IMR-90 (cell line): Measurements from ENCODE around the gene NCOA3. TPM values are rescaled to one million over a fixed set of nuclear protein-coding genes. Genes with fewer than 3 reads are reported as not detected.

Experiments
- ATAC-seq: fragments of 200-7000 bp; cut with Tn5 transposase; 2 replicates; pipeline ENCODE4 v1.9.1; 2020; ENCODE audit warnings: low read depth, mild to moderate bottlenecking, moderate library complexity
- BruUV-seq: library from RNA; stranded (reverse); fragments of 400-500 nt; replicated peaks from 2 replicates; lab custom pipeline; 2021; lab: Mats Ljungman, UMichigan
- CTCF ChIA-PET: fragments of 300-600 bp; formaldehyde crosslinking; extraction: SDS; loops from one replicate; lab custom pipeline; 2021; ENCODE audit warnings: antibody characterized with exemption; lab: Yijun Ruan, JAX
- POLR2A ChIA-PET: fragments of 300-600 bp; sonication (Branson Sonifier 250); formaldehyde crosslinking; loops from one replicate; lab custom pipeline; 2022; ENCODE audit warnings: antibody characterized with exemption; ENCODE audit not compliant: unreplicated experiment; lab: Charles Lee
- DNase-seq: peaks from one replicate; pipeline ENCODE4 v3.0.0; 2013
- H2AFZ ChIP-seq: replicated peaks from 2 replicates; pipeline ENCODE3; 2013; ENCODE audit warnings: low read length, mild to moderate bottlenecking; ENCODE audit not compliant: poor library complexity
- H2AK5ac ChIP-seq: 2 replicates; pipeline ENCODE4 v1.6.1; 2013; ENCODE audit warnings: low read depth, low read length, inconsistent platforms
- H2AK9ac ChIP-seq: replicated peaks from 2 replicates; pipeline ENCODE3; 2013; ENCODE audit warnings: mild to moderate bottlenecking, low read depth, low read length, moderate library complexity; ENCODE audit not compliant: poor library complexity
- H2BK120ac ChIP-seq: 2 replicates; pipeline ENCODE4 v1.6.1; 2013; ENCODE audit warnings: low read depth, low read length, inconsistent platforms
- H2BK15ac ChIP-seq: 3 replicates; pipeline ENCODE4 v1.6.1; 2013; ENCODE audit warnings: low read depth, low read length, inconsistent platforms
- H2BK20ac ChIP-seq: 2 replicates; pipeline ENCODE4 v1.6.1; 2013; ENCODE audit warnings: low read depth, mild to moderate bottlenecking, inconsistent platforms, low read length, moderate library complexity
- H2BK5ac ChIP-seq: 2 replicates; pipeline ENCODE4 v1.6.1; 2013; ENCODE audit warnings: mild to moderate bottlenecking, low read depth, low read length, inconsistent platforms; ENCODE audit not compliant: poor library complexity, severe bottlenecking
- H3K14ac ChIP-seq: replicated peaks from 2 replicates; pipeline ENCODE4 v1.6.1; 2013; ENCODE audit warnings: low read depth, low read length, inconsistent platforms
- H3K18ac ChIP-seq: 2 replicates; pipeline ENCODE4 v1.6.1; 2013; ENCODE audit warnings: low read depth, low read length, control low read depth
- H3K23ac ChIP-seq: 2 replicates; pipeline ENCODE4 v1.6.1; 2013; ENCODE audit warnings: low read depth, low read length, inconsistent platforms
- H3K27ac ChIP-seq: 2 replicates; pipeline ENCODE4 v1.5.1; 2013; ENCODE audit warnings: mild to moderate bottlenecking, control low read depth, low read length; ENCODE audit not compliant: insufficient read depth
- H3K27me3 ChIP-seq: 2 replicates; pipeline ENCODE4 v1.6.1; 2013; ENCODE audit warnings: low read length; ENCODE audit not compliant: control insufficient read depth, insufficient read depth
- H3K36me3 ChIP-seq: 2 replicates; pipeline ENCODE4 v1.6.1; 2013; ENCODE audit warnings: low read length, mixed read lengths; ENCODE audit not compliant: control insufficient read depth, insufficient read depth
- H3K4ac ChIP-seq: 2 replicates; pipeline ENCODE4 v1.6.1; 2013; ENCODE audit warnings: low read depth, low read length, inconsistent platforms
- H3K4me1 ChIP-seq: 2 replicates; pipeline ENCODE4 v1.6.1; 2013; ENCODE audit warnings: low read length, mixed read lengths; ENCODE audit not compliant: control insufficient read depth, insufficient read depth
- H3K4me2 ChIP-seq: 2 replicates; pipeline ENCODE4 v1.6.1; 2013; ENCODE audit warnings: low read depth, mild to moderate bottlenecking, control low read depth, low read length, moderate library complexity
- H3K4me3 ChIP-seq: 2 replicates; pipeline ENCODE4 v1.5.1; 2013; ENCODE audit warnings: low read depth, mild to moderate bottlenecking, control low read depth, low read length, moderate library complexity; ENCODE audit not compliant: insufficient read depth
- H3K56ac ChIP-seq: 2 replicates; pipeline ENCODE4 v1.6.1; 2013; ENCODE audit warnings: low read length, inconsistent platforms; ENCODE audit not compliant: insufficient read depth; ENCODE audit errors: extremely low read depth
- H3K79me1 ChIP-seq, 2 experiments: 2 replicates each; pipeline ENCODE4 v1.6.1; 2013; ENCODE audit warnings: low read length in 2 of 2, inconsistent platforms in 1 of 2, low read depth in 1 of 2
- H3K9ac ChIP-seq: 2 replicates; pipeline ENCODE4 v1.6.1; 2013; ENCODE audit warnings: low read depth, low read length, control low read depth
- H3K9me1 ChIP-seq: 2 replicates; pipeline ENCODE4 v1.6.1; 2013; ENCODE audit warnings: low read length, inconsistent platforms; ENCODE audit not compliant: insufficient read depth
- H3K9me3 ChIP-seq: 2 replicates; pipeline ENCODE4 v1.6.1; 2013; ENCODE audit warnings: low read length; ENCODE audit not compliant: control insufficient read depth, insufficient read depth
- H4K20me1 ChIP-seq: 2 replicates; pipeline ENCODE4 v1.6.1; 2013; ENCODE audit warnings: low read length, inconsistent platforms; ENCODE audit not compliant: insufficient read depth
- H4K5ac ChIP-seq: 2 replicates; pipeline ENCODE4 v1.6.1; 2013; ENCODE audit warnings: mild to moderate bottlenecking, low read depth, low read length, control low read depth
- H4K8ac ChIP-seq, 2 experiments: 2 replicates each; pipeline ENCODE4 v1.6.1; 2013; ENCODE audit warnings: low read depth in 2 of 2, low read length in 2 of 2, control low read depth in 1 of 2, inconsistent platforms in 1 of 2
- H4K91ac ChIP-seq: 2 replicates; pipeline ENCODE4 v1.6.1; 2013; ENCODE audit warnings: low read depth, low read length, inconsistent platforms; ENCODE audit not compliant: insufficient read depth
- CHD1 ChIP-seq: IDR thresholded peaks from 2 replicates; pipeline ENCODE4 v1.6.1; 2012; ENCODE audit warnings: low read depth, low read length, improper control_type of control experiment
- WGBS, 2 experiments: methylation state at CpG; one replicate each; pipeline versions ENCODE4 v1.1.5 to v1.1.7; 2013; ENCODE audit warnings: missing lambda C conversion rate in 2 of 2; ENCODE audit not compliant: insufficient read length in 1 of 2; ENCODE audit errors: extremely low coverage in 2 of 2; 5-methylcytosine and 5-hydroxymethylcytosine counted together
- dilution Hi-C: fragments of 300-500 bp; cut with HindIII; formaldehyde crosslinking; loops from one replicate; pipeline ENCODE4 v1.14.3; 2018; ENCODE audit warnings: low sequenced_read_pairs; ENCODE audit not compliant: unreplicated experiment
- in situ Hi-C: fragments of 300-500 bp; cut with MboI; formaldehyde crosslinking; loops from 3 replicates; pipeline ENCODE4 v1.14.3; 2019; ENCODE audit warnings: low sequenced_read_pairs, inconsistent platforms, mixed read lengths
- intact Hi-C: fragments of 100-400 bp; cut with micrococcal nuclease; formaldehyde crosslinking; loops from 2 replicates; pipeline ENCODE4 v1.10.0; 2022
- polyA plus RNA-seq, 3 experiments: library from polyadenylated mRNA; depleted of rRNA; stranded (reverse); fragments of >200 nt; gene quantifications; 2 replicates each; pipeline ENCODE4 v1.2.3, GENCODE V29; 2012; ENCODE audit warnings: low replicate concordance in 1 of 3
- total RNA-seq: library from RNA; depleted of rRNA; stranded (reverse); fragments of >200 nt; gene quantifications from 2 replicates; pipeline ENCODE4 v1.2.3, GENCODE V29; 2012

Gene NCOA3
- total and polyA plus RNA-seq, 2 of the 4 experiments (the other 2 are of a cell fraction): 8.8 to 29.0 TPM

DNA sequence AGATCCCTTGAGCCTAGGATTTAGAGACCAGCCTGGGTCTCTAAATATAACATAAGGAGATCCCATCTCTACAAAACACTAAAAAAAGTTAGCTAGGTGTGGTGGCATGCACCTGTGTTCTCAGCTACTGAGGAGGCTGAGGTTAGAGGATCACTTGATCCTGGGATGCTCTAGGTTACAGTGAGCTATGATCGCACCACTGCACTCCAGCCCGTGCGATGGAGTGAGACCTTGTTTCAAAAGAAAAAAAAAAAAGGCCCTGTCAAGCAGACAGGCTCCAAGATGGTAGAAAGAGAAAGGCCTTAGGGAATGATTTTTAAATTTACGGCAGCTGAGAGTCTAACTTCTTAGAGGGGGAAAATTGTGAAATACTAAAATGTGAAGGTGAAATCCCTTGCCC is 22.6 kb upstream of the NCOA3 start:
- ChIA-PET POLR2A (no interaction called here), CTCF (no interaction called here)
- H2BK20ac ChIP-seq: no peak overlapping the region
- no peak overlapping the region for H3K9ac ChIP-seq
- no peaks in the 10 kb centered on the region for H4K20me1 ChIP-seq
- peaks cover 4% of the 10 kb centered on the region for H3K27me3 ChIP-seq
- DNase-seq: no peak
- no peak overlapping the region for H4K91ac ChIP-seq
- WGBS, 2 experiments: 93% methylated on average over 4 of the region's 4 CpGs; no CpG with 5 or more reads in 1 of the 2 experiments
- H3K27ac ChIP-seq: no peak overlapping the region
- H4K8ac ChIP-seq: no peak overlapping the region
- H3K9me1 ChIP-seq: no peaks in the 10 kb centered on the region
- no peak for ATAC-seq
- TF ChIP-seq CHD1: no peak
- intact Hi-C loops (no loop called here), dilution Hi-C loops (no loop called here), in situ Hi-C loops (no loop called here)
- no peak overlapping the region for H3K56ac ChIP-seq
- no peak overlapping the region for H3K4ac ChIP-seq
- no peak overlapping the region for H3K23ac ChIP-seq
- no peak overlapping the region for H2AK9ac ChIP-seq
- H3K9me3 ChIP-seq: no peaks in the 10 kb centered on the region
- H2AK5ac ChIP-seq: no peak overlapping the region
- H2BK15ac ChIP-seq: no peak overlapping the region
- no peak overlapping the region for H2BK5ac ChIP-seq
- H3K14ac ChIP-seq: no peak overlapping the region
- no peak overlapping the region for H3K18ac ChIP-seq
- no peak overlapping the region for H4K5ac ChIP-seq
- H3K36me3 ChIP-seq: no peaks in the 10 kb centered on the region
- no peak overlapping the region for H3K4me3 ChIP-seq
- H3K4me1 ChIP-seq: no peaks in the 10 kb centered on the region
- no peaks in the 10 kb centered on the region for H3K79me1 ChIP-seq
- no peak overlapping the region for H3K4me2 ChIP-seq
- no TSS peak for BruUV-seq
- H2BK120ac ChIP-seq: no peak overlapping the region
- H2AFZ ChIP-seq: no peak overlapping the region
